Panc1 (cell line): Measurements from ENCODE around the gene RHOT2. TPM values are rescaled to one million over a fixed set of nuclear protein-coding genes. Genes with fewer than 3 reads are reported as not detected.

ENCODE experiments used
- ATAC-seq: fragments of 200-7000 bp; cut with Tn5 transposase; 2 replicates; pipeline ENCODE4 v1.9.1; 2020; ENCODE audit warnings: mild to moderate bottlenecking, moderate library complexity
- BruUV-seq: library from RNA; stranded (reverse); fragments of 400-500 nt; replicated peaks from 2 replicates; lab custom pipeline; 2021; lab: Mats Ljungman, UMichigan
- CTCF ChIA-PET: fragments of 300-600 bp; sonication (Branson Sonifier 250); formaldehyde crosslinking; loops from one replicate; lab custom pipeline; 2022; ENCODE audit warnings: antibody characterized with exemption; lab: Charles Lee
- POLR2A ChIA-PET: fragments of 300-600 bp; sonication (Branson Sonifier 250); formaldehyde crosslinking; loops from one replicate; lab custom pipeline; 2022; ENCODE audit warnings: antibody characterized with exemption; lab: Charles Lee
- DNase-seq: peaks from one replicate; pipeline ENCODE4 v3.0.0-alpha.2; 2010; ENCODE audit warnings: low read depth, low spot score
- H3K27ac ChIP-seq: 2 replicates; pipeline ENCODE4 v1.5.1; 2011; ENCODE audit warnings: mild to moderate bottlenecking, low read length, inconsistent platforms
- H3K27me3 ChIP-seq: fragments of 200-500 bp; sonication (Bioruptor generic); 2 replicates; pipeline ENCODE4 v1.6.0; 2014; ENCODE audit warnings: low read length, inconsistent platforms; ENCODE audit not compliant: control insufficient read depth, insufficient read depth
- H3K36me3 ChIP-seq: fragments of 200-500 bp; sonication (Bioruptor generic); 2 replicates; pipeline ENCODE4 v1.5.1; 2014; ENCODE audit warnings: inconsistent platforms, mild to moderate bottlenecking, low read length, moderate library complexity; ENCODE audit not compliant: control insufficient read depth, insufficient read depth
- H3K4me1 ChIP-seq: 2 replicates; pipeline ENCODE4 v1.5.1; 2011; ENCODE audit warnings: inconsistent platforms, mild to moderate bottlenecking, low read length, moderate library complexity; ENCODE audit not compliant: control insufficient read depth, insufficient read depth
- H3K4me3 ChIP-seq, 2 experiments: 2 replicates each; pipeline ENCODE4 v1.5.1; 2011 to 2012; ENCODE audit warnings: low read depth in 2 of 2, low read length in 2 of 2, mild to moderate bottlenecking in 2 of 2, inconsistent platforms in 1 of 2, moderate library complexity in 1 of 2
- H3K9me3 ChIP-seq: fragments of 200-500 bp; sonication (Bioruptor generic); 2 replicates; pipeline ENCODE4 v1.5.1; 2014; ENCODE audit warnings: low read depth, mild to moderate bottlenecking, inconsistent platforms, low read length, moderate library complexity; ENCODE audit not compliant: control insufficient read depth, insufficient read depth
- POLR2AphosphoS5 ChIP-seq: IDR thresholded peaks from 2 replicates; pipeline ENCODE4 v1.6.1; 2012; ENCODE audit warnings: mild to moderate bottlenecking, low read depth, low read length, moderate library complexity
- SIN3A ChIP-seq: IDR thresholded peaks from 2 replicates; pipeline ENCODE4 v1.6.1; 2012; ENCODE audit warnings: low read depth, mild to moderate bottlenecking, low read length, moderate library complexity, borderline replicate concordance; ENCODE audit not compliant: insufficient read depth
- TCF7L2 ChIP-seq: IDR thresholded peaks from 2 replicates; pipeline ENCODE4 v1.6.1; 2011; ENCODE audit warnings: mild to moderate bottlenecking, low read depth, low read length, inconsistent platforms
- in situ Hi-C: cut with HindIII; loops from 2 replicates; pipeline ENCODE4 v1.10.0; 2016; ENCODE audit warnings: low sequenced_read_pairs, low pct_unique_long_range_greater_than_20kb
- intact Hi-C: fragments of 100-400 bp; cut with micrococcal nuclease; formaldehyde crosslinking; loops from one replicate; pipeline ENCODE4 v1.10.0; 2022; ENCODE audit not compliant: unreplicated experiment
- total RNA-seq: library from RNA; stranded (reverse); gene quantifications from one replicate; pipeline ENCODE4 v1.2.1, GENCODE V29; 2021; ENCODE audit not compliant: unreplicated experiment
- TF ChIP-seq, protein P1 (sequence below): fragments of 450-650 bp; IDR thresholded peaks from 2 replicates; pipeline ENCODE4 v1.5.1; 2017; ENCODE audit warnings: mild to moderate bottlenecking
- TF ChIP-seq, protein P2 (sequence below), 2 experiments: IDR thresholded peaks; 2 replicates each; pipeline ENCODE4 v1.6.1; 2011 to 2012; ENCODE audit warnings: low read depth in 2 of 2, control low read depth in 1 of 2, low read length in 1 of 2, mild to moderate bottlenecking in 1 of 2, moderate library complexity in 1 of 2; ENCODE audit not compliant: insufficient read depth in 1 of 2

Gene RHOT2
- total RNA-seq, 1 experiment from 2014 or later: 195 TPM

DNA sequence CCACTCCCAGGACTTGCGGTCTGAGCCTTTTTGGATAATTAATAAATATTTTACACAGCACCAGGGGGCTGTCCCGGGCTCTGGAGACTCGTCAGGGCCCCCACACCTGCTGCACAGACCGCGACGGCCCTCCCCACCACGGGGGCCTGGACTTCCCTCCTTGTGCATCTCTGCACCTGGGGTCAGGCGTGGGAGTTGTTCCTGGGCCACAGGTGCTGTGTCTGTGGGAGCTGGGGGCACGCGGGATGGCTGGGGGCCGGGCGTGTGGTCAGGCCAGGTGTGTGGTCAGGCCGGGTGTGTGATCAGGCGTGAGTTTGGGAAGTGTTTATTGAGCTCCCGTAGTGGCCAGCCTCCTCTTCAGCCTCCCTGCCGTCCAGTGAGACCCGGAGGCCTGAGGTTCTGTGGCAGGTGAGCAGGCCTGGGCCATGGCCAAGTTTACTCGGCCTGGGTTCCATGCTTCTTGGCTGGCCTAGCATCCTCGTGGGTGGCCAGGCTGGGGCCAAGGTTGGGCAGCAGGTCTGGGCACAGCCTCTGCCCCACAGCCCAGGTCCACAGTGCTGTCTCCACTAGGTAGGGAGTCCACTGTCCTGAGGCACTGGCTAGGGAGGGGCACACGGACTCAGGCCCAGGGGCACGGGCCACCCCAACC, 10.4 kb downstream of the RHOT2 start:
- POLR2A ChIA-PET: no interaction called here
- ATAC-seq (no peak), DNase-seq (no peak)
- BruUV-seq: no TSS peak
- Histone ChIP-seq H3K4me1 (peaks cover 36% of the 10 kb centered on the region), H3K36me3 (peaks cover 3% of the 10 kb centered on the region; the same call in 1 of the 2 replicates), H3K27ac (peak overlapping the region; percentile 48; the same call in 1 of the 2 replicates), H3K9me3 (no peaks in the 10 kb centered on the region), H3K4me3 (no peak overlapping the region), H3K27me3 (no peaks in the 10 kb centered on the region)
- in situ Hi-C loops (no loop called here), intact Hi-C loops (no loop called here)
- CTCF ChIA-PET: no interaction called here
- TF ChIP-seq, protein P1, sequence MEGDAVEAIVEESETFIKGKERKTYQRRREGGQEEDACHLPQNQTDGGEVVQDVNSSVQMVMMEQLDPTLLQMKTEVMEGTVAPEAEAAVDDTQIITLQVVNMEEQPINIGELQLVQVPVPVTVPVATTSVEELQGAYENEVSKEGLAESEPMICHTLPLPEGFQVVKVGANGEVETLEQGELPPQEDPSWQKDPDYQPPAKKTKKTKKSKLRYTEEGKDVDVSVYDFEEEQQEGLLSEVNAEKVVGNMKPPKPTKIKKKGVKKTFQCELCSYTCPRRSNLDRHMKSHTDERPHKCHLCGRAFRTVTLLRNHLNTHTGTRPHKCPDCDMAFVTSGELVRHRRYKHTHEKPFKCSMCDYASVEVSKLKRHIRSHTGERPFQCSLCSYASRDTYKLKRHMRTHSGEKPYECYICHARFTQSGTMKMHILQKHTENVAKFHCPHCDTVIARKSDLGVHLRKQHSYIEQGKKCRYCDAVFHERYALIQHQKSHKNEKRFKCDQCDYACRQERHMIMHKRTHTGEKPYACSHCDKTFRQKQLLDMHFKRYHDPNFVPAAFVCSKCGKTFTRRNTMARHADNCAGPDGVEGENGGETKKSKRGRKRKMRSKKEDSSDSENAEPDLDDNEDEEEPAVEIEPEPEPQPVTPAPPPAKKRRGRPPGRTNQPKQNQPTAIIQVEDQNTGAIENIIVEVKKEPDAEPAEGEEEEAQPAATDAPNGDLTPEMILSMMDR: no peak
- TF ChIP-seq POLR2AphosphoS5 (no peak), SIN3A (no peak), TCF7L2 (no peak)
- TF ChIP-seq, protein P2, sequence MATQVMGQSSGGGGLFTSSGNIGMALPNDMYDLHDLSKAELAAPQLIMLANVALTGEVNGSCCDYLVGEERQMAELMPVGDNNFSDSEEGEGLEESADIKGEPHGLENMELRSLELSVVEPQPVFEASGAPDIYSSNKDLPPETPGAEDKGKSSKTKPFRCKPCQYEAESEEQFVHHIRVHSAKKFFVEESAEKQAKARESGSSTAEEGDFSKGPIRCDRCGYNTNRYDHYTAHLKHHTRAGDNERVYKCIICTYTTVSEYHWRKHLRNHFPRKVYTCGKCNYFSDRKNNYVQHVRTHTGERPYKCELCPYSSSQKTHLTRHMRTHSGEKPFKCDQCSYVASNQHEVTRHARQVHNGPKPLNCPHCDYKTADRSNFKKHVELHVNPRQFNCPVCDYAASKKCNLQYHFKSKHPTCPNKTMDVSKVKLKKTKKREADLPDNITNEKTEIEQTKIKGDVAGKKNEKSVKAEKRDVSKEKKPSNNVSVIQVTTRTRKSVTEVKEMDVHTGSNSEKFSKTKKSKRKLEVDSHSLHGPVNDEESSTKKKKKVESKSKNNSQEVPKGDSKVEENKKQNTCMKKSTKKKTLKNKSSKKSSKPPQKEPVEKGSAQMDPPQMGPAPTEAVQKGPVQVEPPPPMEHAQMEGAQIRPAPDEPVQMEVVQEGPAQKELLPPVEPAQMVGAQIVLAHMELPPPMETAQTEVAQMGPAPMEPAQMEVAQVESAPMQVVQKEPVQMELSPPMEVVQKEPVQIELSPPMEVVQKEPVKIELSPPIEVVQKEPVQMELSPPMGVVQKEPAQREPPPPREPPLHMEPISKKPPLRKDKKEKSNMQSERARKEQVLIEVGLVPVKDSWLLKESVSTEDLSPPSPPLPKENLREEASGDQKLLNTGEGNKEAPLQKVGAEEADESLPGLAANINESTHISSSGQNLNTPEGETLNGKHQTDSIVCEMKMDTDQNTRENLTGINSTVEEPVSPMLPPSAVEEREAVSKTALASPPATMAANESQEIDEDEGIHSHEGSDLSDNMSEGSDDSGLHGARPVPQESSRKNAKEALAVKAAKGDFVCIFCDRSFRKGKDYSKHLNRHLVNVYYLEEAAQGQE (IDR thresholded peaks at IDR 0.05; ENCODE audit: insufficient read depth in 1 of 2, low read depth in 2 of 2, low read length in 1 of 2): no peak

DNA sequence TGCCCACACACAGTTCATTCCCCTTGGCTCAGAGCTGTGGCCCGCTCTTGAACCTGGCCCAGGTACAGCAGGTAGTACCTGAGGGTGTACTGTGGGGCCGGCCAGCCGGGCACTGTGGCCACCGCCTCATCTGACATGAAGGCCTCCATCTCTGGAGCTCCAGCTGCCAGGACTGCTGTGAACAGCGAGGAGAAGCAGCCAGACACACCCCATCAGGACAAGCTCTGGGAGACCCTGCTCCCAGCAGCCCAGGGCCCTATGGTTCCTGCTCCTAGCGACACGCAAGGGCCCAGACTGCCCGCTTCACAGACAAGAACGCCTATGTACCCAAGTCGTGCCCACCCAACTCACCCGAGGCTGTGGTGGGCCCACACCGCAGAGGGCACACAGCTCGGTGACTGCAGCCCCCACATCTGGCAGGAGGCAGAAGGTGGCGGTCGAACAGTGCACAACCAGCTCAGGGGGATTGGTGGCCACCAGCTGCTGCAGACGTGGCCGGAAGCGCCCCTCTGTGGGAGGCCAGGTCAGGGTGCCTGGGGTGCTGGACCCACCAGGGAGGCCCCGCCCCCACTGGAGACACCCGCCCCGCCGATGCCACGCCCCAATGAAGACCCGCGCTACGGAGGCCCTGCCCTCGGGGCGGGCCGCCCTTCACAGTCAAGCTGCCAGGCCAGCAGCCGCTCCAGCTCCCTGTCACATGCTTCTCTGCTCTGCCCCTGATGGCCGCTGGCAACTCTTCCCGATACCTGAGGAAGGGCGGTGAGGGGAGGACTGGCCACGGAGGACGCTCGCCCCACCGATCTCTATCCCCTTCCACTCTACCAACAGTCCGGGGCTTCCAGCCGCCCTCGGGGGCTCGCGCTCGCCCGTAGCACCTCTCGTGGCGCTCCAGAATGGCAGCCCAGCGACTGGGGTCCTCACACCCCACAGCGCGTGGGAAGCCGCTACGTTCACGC, 11.2 kb downstream of the RHOT2 start:
- TF ChIP-seq, protein P2 (IDR thresholded peaks at IDR 0.05; ENCODE audit: insufficient read depth in 1 of 2, low read depth in 2 of 2, low read length in 1 of 2): no peak
- TF ChIP-seq POLR2AphosphoS5 (no peak; the same call in 1 of the 2 replicates), SIN3A (0 out of 2 replicates have a peak, but pooled peaks have one; percentile 19)
- no TSS peak for BruUV-seq
- DNase-seq: no peak
- Histone ChIP-seq H3K36me3 (peaks cover 5% of the 10 kb centered on the region; the same call in 1 of the 2 replicates), H3K27ac (peak overlapping the region; percentile 81), H3K4me1 (peaks cover 30% of the 10 kb centered on the region), H3K27me3 (no peaks in the 10 kb centered on the region), H3K9me3 (no peaks in the 10 kb centered on the region), H3K4me3 (peak overlapping the region; percentile 59 to 68)
- POLR2A ChIA-PET: no interaction called here
- intact Hi-C loops (no loop called here), in situ Hi-C loops (no loop called here)
- CTCF ChIA-PET: no interaction called here
- ATAC-seq: peak; percentile 20
